DMS114 treated with DMSO at 0.1 percent for 48 hours (cell line): ENCODE data around the gene COG4.

Experiments
- DNase-seq: peaks from one replicate; lab custom pipeline; 2025; ENCODE audit not compliant: unreplicated experiment; lab: John Stamatoyannopoulos, UW

Gene COG4

GRCh38 chr16:70434484-70435260 lies 88.7 kb downstream of the COG4 start:
- DNase-seq = no peak

- DNase-seq = no peak
Measured at GRCh38 chr16:70433458-70434103, 89.8 kb downstream of the COG4 start.

GRCh38 chr16:70432723-70433457 lies 90.5 kb downstream of the COG4 start:
- no peak for DNase-seq

- no peak for DNase-seq
Measured at GRCh38 chr16:70432356-70432722, 91.0 kb downstream of the COG4 start.

GRCh38 chr16:70430667-70431536 lies 92.5 kb downstream of the COG4 start:
- no peak for DNase-seq
